GM21825 (cell line): ENCODE measurements around the gene SEC14L5.
A peak's percentile ranks its signal among the peaks of the same experiment; 100 is the strongest.
"Not testable (repeated sequence)": the region's sequence is repeated elsewhere in the genome, so short reads cannot be mapped to it uniquely, and the experiment has no call there.

Experiments
- ATAC-seq: cut with Tn5 transposase; IDR thresholded peaks from one replicate; pipeline ENCODE4 v1.9.1; 2021; ENCODE audit warnings: mild to moderate bottlenecking, moderate library complexity; ENCODE audit not compliant: unreplicated experiment

SEC14L5 gene

GRCh38 chr16:4949986-4950385, 8.1 kb upstream of the SEC14L5 start:
- no peak for ATAC-seq

GRCh38 chr16:4951583-4951982, 6.5 kb upstream of the SEC14L5 start:
- not testable (repeated sequence) for ATAC-seq

GRCh38 chr16:4954714-4955113, 3.4 kb upstream of the SEC14L5 start:
- ATAC-seq = no peak

- no peak for ATAC-seq
Measured at GRCh38 chr16:4957420-4957719, 760 bp upstream of the SEC14L5 start.

- no peak for ATAC-seq
Measured at GRCh38 chr16:4958510-4959438, 644 bp downstream of the SEC14L5 start.

GRCh38 chr16:4960579-4960978, 2.4 kb downstream of the SEC14L5 start:
- ATAC-seq = no peak

- no peak for ATAC-seq
Measured at GRCh38 chr16:4962716-4963115, 4.6 kb downstream of the SEC14L5 start.

- ATAC-seq = not testable (repeated sequence)
Measured at GRCh38 chr16:4963527-4963926, 5.4 kb downstream of the SEC14L5 start.

- ATAC-seq = no peak
Measured at GRCh38 chr16:4966736-4967453, 8.8 kb downstream of the SEC14L5 start.

GRCh38 chr16:4968278-4968677, 10.1 kb downstream of the SEC14L5 start:
- not testable (repeated sequence) for ATAC-seq

- ATAC-seq = no peak
Measured at GRCh38 chr16:4968879-4969483, 10.9 kb downstream of the SEC14L5 start.

GRCh38 chr16:4970010-4970409, 11.9 kb downstream of the SEC14L5 start:
- no peak for ATAC-seq

GRCh38 chr16:4972938-4973587, 14.9 kb downstream of the SEC14L5 start:
- no peak for ATAC-seq

GRCh38 chr16:4976079-4976478, 17.9 kb downstream of the SEC14L5 start:
- ATAC-seq = peak; percentile 96

GRCh38 chr16:4976611-4977145, 18.5 kb downstream of the SEC14L5 start:
- ATAC-seq = no peak

GRCh38 chr16:4979164-4979563, 21.0 kb downstream of the SEC14L5 start:
- no peak for ATAC-seq

GRCh38 chr16:4979736-4980660, 21.9 kb downstream of the SEC14L5 start:
- ATAC-seq = no peak

GRCh38 chr16:4980691-4981090, 22.6 kb downstream of the SEC14L5 start:
- ATAC-seq = no peak

GRCh38 chr16:4981473-4981872, 23.3 kb downstream of the SEC14L5 start:
- ATAC-seq = no peak
